ENCODE measurements around the gene RTP1.
"Not testable (repeated sequence)": the region's sequence is repeated elsewhere in the genome, so short reads cannot be mapped to it uniquely, and the experiment has no call there.

Gene RTP1

DNA sequence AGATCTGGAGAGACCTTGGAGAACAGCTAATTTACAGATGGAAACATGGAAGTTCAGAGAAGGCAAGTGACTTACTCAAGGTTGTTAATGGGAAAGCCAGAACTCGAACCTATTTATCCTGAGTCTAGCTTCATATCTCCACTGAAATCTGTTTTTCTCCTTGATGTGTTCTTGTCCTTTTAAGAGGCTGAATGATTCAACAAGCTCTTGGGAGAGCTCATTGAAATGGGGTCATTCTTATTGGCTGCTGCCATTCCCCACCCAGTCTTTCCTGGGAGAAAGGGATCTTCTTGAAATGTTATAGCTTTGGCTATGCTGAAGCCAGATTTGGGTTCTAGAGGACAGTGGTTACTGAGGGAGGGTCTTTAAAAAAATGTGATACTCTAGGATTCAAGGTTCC is 41.0 kb downstream of the RTP1 start:
- Histone ChIP-seq H3K4me1 (ENCODE audit: insufficient read depth, low read length, poor library complexity, severe bottlenecking) (no peaks in the 10 kb centered on the region), H3K4me2 (ENCODE audit: low read depth, low read length, poor library complexity, severe bottlenecking) (no peak overlapping the region), H3K4me3 (ENCODE audit: low read length, poor library complexity, severe bottlenecking) (no peak overlapping the region), H3K27me3 (ENCODE audit: insufficient read depth, low read length, poor library complexity, severe bottlenecking) (no peaks in the 10 kb centered on the region), H3K36me3 (ENCODE audit: insufficient read depth, low read length) (no peaks in the 10 kb centered on the region), H3K79me2 (ENCODE audit: insufficient read depth, low read length) (no peaks in the 10 kb centered on the region), H3K9me3 (ENCODE audit: insufficient read depth, low read depth, low read length) (no peaks in the 10 kb centered on the region), H3K9me2 (replicated peaks; ENCODE audit: low read depth, low read length) (no peaks in the 10 kb centered on the region), H3F3A (ENCODE audit: low read depth) (no peaks in the 10 kb centered on the region), H4K20me1 (ENCODE audit: insufficient read depth, low read length, poor library complexity, severe bottlenecking) (no peaks in the 10 kb centered on the region), H2AFZ (ENCODE audit: low read length) (no peak overlapping the region), H3K9ac (ENCODE audit: low read depth, low read length, poor library complexity, severe bottlenecking) (no peak overlapping the region)
- TF ChIP-seq EZH2phosphoT487 (IDR thresholded peaks at IDR 0.05; ENCODE audit: borderline replicate concordance): no peak
- TF ChIP-seq, protein P1, sequence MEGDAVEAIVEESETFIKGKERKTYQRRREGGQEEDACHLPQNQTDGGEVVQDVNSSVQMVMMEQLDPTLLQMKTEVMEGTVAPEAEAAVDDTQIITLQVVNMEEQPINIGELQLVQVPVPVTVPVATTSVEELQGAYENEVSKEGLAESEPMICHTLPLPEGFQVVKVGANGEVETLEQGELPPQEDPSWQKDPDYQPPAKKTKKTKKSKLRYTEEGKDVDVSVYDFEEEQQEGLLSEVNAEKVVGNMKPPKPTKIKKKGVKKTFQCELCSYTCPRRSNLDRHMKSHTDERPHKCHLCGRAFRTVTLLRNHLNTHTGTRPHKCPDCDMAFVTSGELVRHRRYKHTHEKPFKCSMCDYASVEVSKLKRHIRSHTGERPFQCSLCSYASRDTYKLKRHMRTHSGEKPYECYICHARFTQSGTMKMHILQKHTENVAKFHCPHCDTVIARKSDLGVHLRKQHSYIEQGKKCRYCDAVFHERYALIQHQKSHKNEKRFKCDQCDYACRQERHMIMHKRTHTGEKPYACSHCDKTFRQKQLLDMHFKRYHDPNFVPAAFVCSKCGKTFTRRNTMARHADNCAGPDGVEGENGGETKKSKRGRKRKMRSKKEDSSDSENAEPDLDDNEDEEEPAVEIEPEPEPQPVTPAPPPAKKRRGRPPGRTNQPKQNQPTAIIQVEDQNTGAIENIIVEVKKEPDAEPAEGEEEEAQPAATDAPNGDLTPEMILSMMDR (conservative IDR thresholded peaks at IDR 0.05; ENCODE audit: low read length): no peak

DNA sequence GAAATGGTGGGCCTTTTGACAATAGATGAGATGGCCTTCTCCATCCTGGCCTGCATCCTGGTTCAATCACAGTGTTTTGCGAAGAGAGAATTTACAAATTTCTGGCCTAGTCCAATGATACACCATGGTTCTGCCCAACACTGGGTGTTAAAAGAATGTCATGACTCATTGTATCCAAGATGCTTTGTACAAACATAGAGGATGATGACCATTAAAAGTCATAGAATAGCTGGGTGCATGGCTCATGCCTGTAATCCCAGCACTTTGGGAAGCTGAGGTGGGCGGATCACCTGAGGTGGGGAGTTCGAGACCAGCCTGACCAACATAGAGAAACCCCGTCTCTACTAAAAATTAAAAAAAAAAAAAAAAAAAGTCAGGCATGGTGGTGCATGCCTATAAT is 41.5 kb downstream of the RTP1 start:
- H3K4me3 ChIP-seq (ENCODE audit: low read length, poor library complexity, severe bottlenecking); H2AFZ ChIP-seq (ENCODE audit: low read length); H3K4me1 ChIP-seq (ENCODE audit: insufficient read depth, low read length, poor library complexity, severe bottlenecking); H3K9ac ChIP-seq (ENCODE audit: low read depth, low read length, poor library complexity, severe bottlenecking); H3K36me3 ChIP-seq (ENCODE audit: insufficient read depth, low read length); H3K79me2 ChIP-seq (ENCODE audit: insufficient read depth, low read length); H3K27me3 ChIP-seq (ENCODE audit: insufficient read depth, low read length, poor library complexity, severe bottlenecking); H3F3A ChIP-seq (ENCODE audit: low read depth); H3K9me2 ChIP-seq (replicated peaks; ENCODE audit: low read depth, low read length); H4K20me1 ChIP-seq (ENCODE audit: insufficient read depth, low read length, poor library complexity, severe bottlenecking); H3K4me2 ChIP-seq (ENCODE audit: low read depth, low read length, poor library complexity, severe bottlenecking); H3K9me3 ChIP-seq (ENCODE audit: insufficient read depth, low read depth, low read length): not testable (repeated sequence)

DNA sequence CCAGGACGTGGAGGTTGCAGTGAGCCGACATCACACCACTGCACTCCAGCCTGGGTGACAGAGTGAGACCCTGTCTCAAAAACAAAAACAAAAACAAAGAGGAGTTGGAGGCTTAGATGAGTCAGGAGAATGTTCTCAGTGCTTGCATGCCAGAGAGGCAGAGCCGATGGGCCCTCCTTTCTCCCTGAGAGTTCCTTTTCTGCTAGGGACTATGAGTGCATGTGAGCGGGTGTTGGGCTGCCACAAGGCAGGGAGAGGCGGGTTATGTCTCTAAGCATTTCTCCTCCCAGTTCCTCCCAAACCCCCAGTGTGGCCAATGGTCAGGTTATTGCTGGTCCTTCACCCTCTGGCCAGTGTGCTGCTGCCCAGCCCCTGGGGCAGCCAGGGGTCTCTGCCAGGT is 45.1 kb downstream of the RTP1 start:
- no peaks in the 10 kb centered on the region for H3K9me3 ChIP-seq (ENCODE audit: insufficient read depth, low read depth, low read length)
- TF ChIP-seq, protein P1 (conservative IDR thresholded peaks at IDR 0.05; ENCODE audit: low read length): no peak
- TF ChIP-seq EZH2phosphoT487 (IDR thresholded peaks at IDR 0.05; ENCODE audit: borderline replicate concordance): no peak
- H2AFZ ChIP-seq (ENCODE audit: low read length): no peak overlapping the region

DNA sequence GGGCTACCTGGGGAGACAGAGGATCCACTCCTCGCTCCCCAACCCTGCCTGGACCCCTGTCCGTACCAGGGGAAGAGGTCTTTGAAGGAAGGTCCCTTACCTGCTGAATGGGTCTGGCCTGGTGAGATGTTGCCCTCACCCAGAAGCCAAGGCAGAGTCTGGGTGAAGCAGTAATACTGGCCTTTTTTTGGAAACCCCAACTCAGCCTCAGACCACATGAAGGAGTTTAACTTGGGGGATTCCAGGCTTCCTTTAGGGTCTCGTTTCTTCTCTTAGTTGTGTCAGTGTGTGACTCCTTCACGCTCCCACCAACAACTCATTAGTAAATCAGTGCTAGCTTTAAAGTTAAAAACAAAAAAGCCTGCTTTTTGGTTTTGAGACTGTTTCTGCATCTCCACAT is 45.6 kb downstream of the RTP1 start:
- H4K20me1 ChIP-seq (ENCODE audit: insufficient read depth, low read length, poor library complexity, severe bottlenecking): no peaks in the 10 kb centered on the region
- no peak overlapping the region for H3K9ac ChIP-seq (ENCODE audit: low read depth, low read length, poor library complexity, severe bottlenecking)
- H2AFZ ChIP-seq (ENCODE audit: low read length): no peak overlapping the region
- H3K4me2 ChIP-seq (ENCODE audit: low read depth, low read length, poor library complexity, severe bottlenecking): no peak overlapping the region
- H3K27me3 ChIP-seq (ENCODE audit: insufficient read depth, low read length, poor library complexity, severe bottlenecking): no peaks in the 10 kb centered on the region
- no peaks in the 10 kb centered on the region for H3F3A ChIP-seq (ENCODE audit: low read depth)
- no peaks in the 10 kb centered on the region for H3K4me1 ChIP-seq (ENCODE audit: insufficient read depth, low read length, poor library complexity, severe bottlenecking)
- TF ChIP-seq, protein P1 (conservative IDR thresholded peaks at IDR 0.05; ENCODE audit: low read length): no peak
- TF ChIP-seq EZH2phosphoT487 (IDR thresholded peaks at IDR 0.05; ENCODE audit: borderline replicate concordance): no peak
- no peak overlapping the region for H3K4me3 ChIP-seq (ENCODE audit: low read length, poor library complexity, severe bottlenecking)
- H3K36me3 ChIP-seq (ENCODE audit: insufficient read depth, low read length): no peaks in the 10 kb centered on the region
- H3K9me2 ChIP-seq (replicated peaks; ENCODE audit: low read depth, low read length): no peaks in the 10 kb centered on the region
- no peaks in the 10 kb centered on the region for H3K9me3 ChIP-seq (ENCODE audit: insufficient read depth, low read depth, low read length)
- no peaks in the 10 kb centered on the region for H3K79me2 ChIP-seq (ENCODE audit: insufficient read depth, low read length)

More for the DNA sequence above, 45.1 kb downstream of the RTP1 start:
- Histone ChIP-seq H3F3A (ENCODE audit: low read depth) (no peaks in the 10 kb centered on the region), H3K4me1 (ENCODE audit: insufficient read depth, low read length, poor library complexity, severe bottlenecking) (no peaks in the 10 kb centered on the region), H3K4me2 (ENCODE audit: low read depth, low read length, poor library complexity, severe bottlenecking) (no peak overlapping the region), H3K36me3 (ENCODE audit: insufficient read depth, low read length) (no peaks in the 10 kb centered on the region), H4K20me1 (ENCODE audit: insufficient read depth, low read length, poor library complexity, severe bottlenecking) (no peaks in the 10 kb centered on the region), H3K27me3 (ENCODE audit: insufficient read depth, low read length, poor library complexity, severe bottlenecking) (no peaks in the 10 kb centered on the region), H3K9me2 (replicated peaks; ENCODE audit: low read depth, low read length) (no peaks in the 10 kb centered on the region), H3K79me2 (ENCODE audit: insufficient read depth, low read length) (no peaks in the 10 kb centered on the region), H3K4me3 (ENCODE audit: low read length, poor library complexity, severe bottlenecking) (no peak overlapping the region), H3K9ac (ENCODE audit: low read depth, low read length, poor library complexity, severe bottlenecking) (no peak overlapping the region)
